GM12872 (cell line): ENCODE results near the gene CDK10.

Experiments
- CTCF ChIP-seq: IDR thresholded peaks from 3 replicates; pipeline ENCODE4 v1.5.1; 2011; ENCODE audit warnings: low read depth, mild to moderate bottlenecking, low read length, moderate library complexity; ENCODE audit not compliant: insufficient read depth

CDK10 gene

DNA sequence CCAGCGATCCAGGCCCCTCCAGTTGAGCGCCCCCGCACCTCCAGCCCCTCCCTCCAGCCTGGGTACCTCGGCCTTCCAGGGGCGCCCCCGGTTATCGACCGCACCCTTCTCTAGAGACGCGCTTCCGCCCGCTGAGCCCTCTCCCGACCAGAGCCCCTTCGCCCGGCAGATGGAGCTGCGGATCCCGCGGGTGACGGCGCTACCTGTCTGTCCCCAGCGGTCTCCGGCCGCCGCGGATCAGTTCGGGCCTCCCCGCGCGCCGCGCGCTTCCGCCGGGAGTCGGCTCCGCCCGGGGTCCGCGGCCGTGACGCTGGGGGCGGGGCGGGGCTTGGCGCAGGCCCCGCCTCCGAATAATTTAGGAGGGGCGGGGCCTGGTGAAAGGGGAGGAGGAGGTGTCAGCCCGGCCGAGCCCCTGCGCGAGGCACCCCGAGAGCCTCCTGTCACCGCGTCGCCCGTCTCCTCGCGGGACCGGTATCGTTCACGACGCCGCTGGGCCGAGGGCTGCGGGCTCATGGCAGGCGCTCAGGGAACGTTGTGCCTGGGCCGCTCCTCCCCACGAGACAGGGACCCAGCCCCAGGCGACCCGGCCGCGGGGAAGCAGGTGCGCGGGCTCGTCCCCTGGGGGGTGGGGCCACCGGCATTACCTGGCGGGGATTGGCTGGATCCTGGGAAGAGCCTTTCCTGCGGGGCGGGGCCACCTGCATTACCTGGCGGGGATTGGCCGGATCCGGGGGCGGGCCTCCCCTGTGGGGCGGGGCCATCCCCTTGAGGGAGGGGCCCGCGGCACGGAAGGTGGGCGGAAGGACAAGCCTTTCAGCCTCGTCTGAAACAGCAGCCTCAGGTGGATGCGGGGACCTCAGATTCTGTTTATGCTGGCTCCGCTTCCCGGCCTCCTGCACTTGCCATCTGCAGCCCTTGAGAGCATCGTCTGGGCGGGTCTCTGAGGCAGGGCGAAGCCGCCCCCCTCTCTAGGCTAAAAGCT, 15.2 kb downstream of the CDK10 start, which contains the start of gene SPATA2L:
Gene SPATA2L, minus strand, starts transcription at position 281 of the 982 bp plus-strand sequence. CDS start 473 bp downstream, outside the sequence.
- peak; percentile 34; the same call in 2 of the 3 replicates for TF ChIP-seq CTCF

- TF ChIP-seq CTCF = no peak
These were observed 17.8 kb downstream of the CDK10 start for GRCh38 chr16:89704281-89704680.

DNA sequence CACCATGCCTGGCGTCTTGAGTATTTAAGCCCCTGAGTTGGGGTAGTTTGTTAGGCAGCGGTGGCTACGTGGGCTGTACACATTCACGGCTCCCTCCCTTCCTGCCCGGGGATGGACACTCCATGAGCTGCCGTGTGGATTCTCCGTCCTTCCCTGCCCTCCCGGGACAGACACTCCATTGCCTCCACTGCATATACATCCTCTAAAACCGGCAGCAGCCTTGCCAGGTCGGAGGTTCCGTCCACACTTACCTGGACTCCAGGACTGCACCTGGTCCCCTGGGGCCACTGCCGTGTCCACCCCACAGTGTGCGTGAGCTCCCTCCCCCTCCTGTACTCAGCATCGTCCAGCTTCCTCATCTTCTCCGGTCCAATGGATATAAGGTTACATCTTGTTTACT, 18.5 kb downstream of the CDK10 start:
- no peak for TF ChIP-seq CTCF

- TF ChIP-seq CTCF = no peak
These were observed 20.2 kb downstream of the CDK10 start for GRCh38 chr16:89706518-89707260.

DNA sequence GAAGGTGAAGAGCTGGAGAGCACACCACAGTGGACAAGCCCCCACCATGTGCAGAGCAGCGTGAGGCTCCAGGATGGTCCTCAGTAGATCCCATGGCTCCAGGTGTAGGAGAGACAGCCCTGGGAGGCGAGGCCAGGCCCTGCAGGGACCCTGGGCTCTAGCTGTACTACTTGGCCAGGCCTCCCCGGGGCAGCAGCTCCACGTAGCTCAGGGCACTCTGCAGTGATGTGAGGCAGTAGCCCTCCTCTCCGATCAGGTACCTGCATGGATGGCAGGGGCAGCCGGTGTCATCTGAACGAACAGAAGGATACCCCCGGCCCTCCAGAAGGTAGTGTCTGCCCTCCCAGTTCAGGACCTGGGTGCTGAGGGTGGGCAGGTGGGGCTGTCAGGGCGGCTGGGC, 21.2 kb downstream of the CDK10 start:
- TF ChIP-seq CTCF = no peak

DNA sequence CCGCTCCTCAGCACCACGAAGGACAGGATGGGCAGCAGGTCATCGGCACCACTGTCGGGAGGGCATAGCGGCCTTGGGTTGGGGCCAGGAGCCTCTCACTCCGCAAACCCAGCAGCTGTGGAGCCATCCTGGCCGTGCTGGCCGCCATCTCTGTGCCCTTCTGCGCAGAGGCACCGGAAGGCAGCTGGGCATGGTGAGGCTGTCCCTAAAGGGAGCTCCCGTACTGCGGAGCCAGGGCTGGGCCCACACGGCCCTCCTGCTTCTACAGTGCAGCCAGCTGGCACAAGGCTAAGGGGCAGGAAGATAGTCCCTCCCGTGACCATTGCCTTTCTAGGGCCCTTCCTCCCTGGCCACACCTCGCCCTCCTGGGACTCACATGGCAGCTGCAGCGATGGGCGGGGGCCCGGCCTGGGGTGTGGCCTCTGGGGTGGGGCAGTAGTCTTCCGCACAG, 22.0 kb downstream of the CDK10 start:
- TF ChIP-seq CTCF = no peak

DNA sequence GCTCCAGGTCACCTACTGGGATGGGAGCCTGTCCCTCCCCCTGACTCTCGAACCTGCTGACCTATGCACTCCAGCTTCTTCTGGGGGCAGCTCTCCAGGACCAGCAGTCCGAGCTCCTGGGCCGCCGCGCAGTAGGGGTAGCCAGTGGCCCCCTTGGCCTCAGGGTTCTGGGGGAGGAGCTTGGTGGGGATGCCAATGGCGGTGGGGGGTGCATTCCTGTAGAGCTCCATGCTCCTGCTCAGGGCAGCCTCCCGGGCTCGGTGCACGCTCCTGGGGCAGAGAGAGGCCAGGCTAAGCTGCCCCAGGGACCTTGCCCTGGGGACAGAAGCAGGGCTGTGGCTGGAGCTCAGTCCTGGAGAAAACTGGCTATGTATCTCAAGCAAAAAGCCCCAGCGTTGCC, 22.7 kb downstream of the CDK10 start:
- TF ChIP-seq CTCF = no peak
